Panc1 (cell line): Measurements from ENCODE around the gene OLFML1. TPM values are rescaled to one million over a fixed set of nuclear protein-coding genes. Genes with fewer than 3 reads are reported as not detected.

ENCODE experiments used
- ATAC-seq: fragments of 200-7000 bp; cut with Tn5 transposase; 2 replicates; pipeline ENCODE4 v1.9.1; 2020; ENCODE audit warnings: mild to moderate bottlenecking, moderate library complexity
- BruUV-seq: library from RNA; stranded (reverse); fragments of 400-500 nt; replicated peaks from 2 replicates; lab custom pipeline; 2021; lab: Mats Ljungman, UMichigan
- CTCF ChIA-PET: fragments of 300-600 bp; sonication (Branson Sonifier 250); formaldehyde crosslinking; loops from one replicate; lab custom pipeline; 2022; ENCODE audit warnings: antibody characterized with exemption; lab: Charles Lee
- POLR2A ChIA-PET: fragments of 300-600 bp; sonication (Branson Sonifier 250); formaldehyde crosslinking; loops from one replicate; lab custom pipeline; 2022; ENCODE audit warnings: antibody characterized with exemption; lab: Charles Lee
- DNase-seq: peaks from one replicate; pipeline ENCODE4 v3.0.0-alpha.2; 2010; ENCODE audit warnings: low read depth, low spot score
- H3K27ac ChIP-seq: 2 replicates; pipeline ENCODE4 v1.5.1; 2011; ENCODE audit warnings: mild to moderate bottlenecking, low read length, inconsistent platforms
- H3K27me3 ChIP-seq: fragments of 200-500 bp; sonication (Bioruptor generic); 2 replicates; pipeline ENCODE4 v1.6.0; 2014; ENCODE audit warnings: low read length, inconsistent platforms; ENCODE audit not compliant: control insufficient read depth, insufficient read depth
- H3K36me3 ChIP-seq: fragments of 200-500 bp; sonication (Bioruptor generic); 2 replicates; pipeline ENCODE4 v1.5.1; 2014; ENCODE audit warnings: inconsistent platforms, mild to moderate bottlenecking, low read length, moderate library complexity; ENCODE audit not compliant: control insufficient read depth, insufficient read depth
- H3K4me1 ChIP-seq: 2 replicates; pipeline ENCODE4 v1.5.1; 2011; ENCODE audit warnings: inconsistent platforms, mild to moderate bottlenecking, low read length, moderate library complexity; ENCODE audit not compliant: control insufficient read depth, insufficient read depth
- H3K4me3 ChIP-seq, 2 experiments: 2 replicates each; pipeline ENCODE4 v1.5.1; 2011 to 2012; ENCODE audit warnings: low read depth in 2 of 2, low read length in 2 of 2, mild to moderate bottlenecking in 2 of 2, inconsistent platforms in 1 of 2, moderate library complexity in 1 of 2
- H3K9me3 ChIP-seq: fragments of 200-500 bp; sonication (Bioruptor generic); 2 replicates; pipeline ENCODE4 v1.5.1; 2014; ENCODE audit warnings: low read depth, mild to moderate bottlenecking, inconsistent platforms, low read length, moderate library complexity; ENCODE audit not compliant: control insufficient read depth, insufficient read depth
- SIN3A ChIP-seq: IDR thresholded peaks from 2 replicates; pipeline ENCODE4 v1.6.1; 2012; ENCODE audit warnings: low read depth, mild to moderate bottlenecking, low read length, moderate library complexity, borderline replicate concordance; ENCODE audit not compliant: insufficient read depth
- TCF7L2 ChIP-seq: IDR thresholded peaks from 2 replicates; pipeline ENCODE4 v1.6.1; 2011; ENCODE audit warnings: mild to moderate bottlenecking, low read depth, low read length, inconsistent platforms
- in situ Hi-C: cut with HindIII; loops from 2 replicates; pipeline ENCODE4 v1.10.0; 2016; ENCODE audit warnings: low sequenced_read_pairs, low pct_unique_long_range_greater_than_20kb
- intact Hi-C: fragments of 100-400 bp; cut with micrococcal nuclease; formaldehyde crosslinking; loops from one replicate; pipeline ENCODE4 v1.10.0; 2022; ENCODE audit not compliant: unreplicated experiment
- total RNA-seq: library from RNA; stranded (reverse); gene quantifications from one replicate; pipeline ENCODE4 v1.2.1, GENCODE V29; 2021; ENCODE audit not compliant: unreplicated experiment
- TF ChIP-seq, protein P1 (sequence below): fragments of 450-650 bp; IDR thresholded peaks from 2 replicates; pipeline ENCODE4 v1.5.1; 2017; ENCODE audit warnings: mild to moderate bottlenecking

OLFML1 gene
- total RNA-seq, 1 experiment from 2014 or later, result not detected

DNA sequence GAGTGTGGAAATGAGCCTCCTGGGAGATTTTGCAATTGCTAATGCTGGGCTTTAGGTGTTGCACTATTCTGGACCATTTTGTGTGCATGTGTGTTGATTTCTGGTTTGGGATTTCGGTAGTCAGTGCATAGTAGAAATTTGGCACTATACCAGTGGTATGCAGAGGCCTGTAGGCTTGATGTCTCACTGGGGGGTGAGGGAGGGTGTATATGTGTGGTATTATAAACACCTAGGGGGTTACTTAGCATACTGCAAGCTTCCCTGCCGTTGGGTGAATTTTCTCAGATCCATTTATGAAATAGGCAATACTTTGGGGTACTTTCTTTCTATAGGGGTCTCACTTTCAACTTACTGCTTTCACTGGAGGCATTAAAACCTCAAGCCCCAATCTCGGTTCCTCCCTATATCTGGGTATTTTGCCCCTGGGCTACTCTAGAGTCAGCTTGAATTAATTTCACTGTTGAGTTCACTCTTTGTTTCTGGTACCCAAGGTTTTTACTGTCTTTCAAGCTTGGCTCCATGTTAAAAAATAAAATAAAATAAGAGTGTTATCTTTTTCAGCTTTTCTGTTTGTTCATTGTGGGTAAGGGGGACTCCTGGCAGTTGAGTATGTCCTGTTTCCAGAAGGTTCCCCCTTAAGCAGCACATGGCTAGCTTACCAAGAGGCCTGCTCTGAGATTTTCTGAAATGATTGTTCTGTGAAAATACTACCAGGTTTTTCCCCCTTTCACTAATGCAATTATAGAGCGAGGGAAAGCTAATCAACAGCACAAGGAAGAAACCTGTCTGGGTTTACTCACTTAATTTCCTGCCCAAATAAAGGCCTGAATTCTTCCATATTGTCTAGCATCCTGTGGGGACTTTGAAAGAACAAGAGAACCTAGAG, 74.3 kb downstream of the OLFML1 start:
- Histone ChIP-seq H3K4me3 (no peak overlapping the region), H3K27me3 (no peaks in the 10 kb centered on the region), H3K4me1 (no peaks in the 10 kb centered on the region), H3K9me3 (no peaks in the 10 kb centered on the region), H3K27ac (no peak overlapping the region), H3K36me3 (no peaks in the 10 kb centered on the region)
- no TSS peak for BruUV-seq
- POLR2A ChIA-PET, result no interaction called here
- DNase-seq, result no peak
- TF ChIP-seq, protein P1, sequence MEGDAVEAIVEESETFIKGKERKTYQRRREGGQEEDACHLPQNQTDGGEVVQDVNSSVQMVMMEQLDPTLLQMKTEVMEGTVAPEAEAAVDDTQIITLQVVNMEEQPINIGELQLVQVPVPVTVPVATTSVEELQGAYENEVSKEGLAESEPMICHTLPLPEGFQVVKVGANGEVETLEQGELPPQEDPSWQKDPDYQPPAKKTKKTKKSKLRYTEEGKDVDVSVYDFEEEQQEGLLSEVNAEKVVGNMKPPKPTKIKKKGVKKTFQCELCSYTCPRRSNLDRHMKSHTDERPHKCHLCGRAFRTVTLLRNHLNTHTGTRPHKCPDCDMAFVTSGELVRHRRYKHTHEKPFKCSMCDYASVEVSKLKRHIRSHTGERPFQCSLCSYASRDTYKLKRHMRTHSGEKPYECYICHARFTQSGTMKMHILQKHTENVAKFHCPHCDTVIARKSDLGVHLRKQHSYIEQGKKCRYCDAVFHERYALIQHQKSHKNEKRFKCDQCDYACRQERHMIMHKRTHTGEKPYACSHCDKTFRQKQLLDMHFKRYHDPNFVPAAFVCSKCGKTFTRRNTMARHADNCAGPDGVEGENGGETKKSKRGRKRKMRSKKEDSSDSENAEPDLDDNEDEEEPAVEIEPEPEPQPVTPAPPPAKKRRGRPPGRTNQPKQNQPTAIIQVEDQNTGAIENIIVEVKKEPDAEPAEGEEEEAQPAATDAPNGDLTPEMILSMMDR, result 0 out of 2 replicates have a peak, but pooled peaks have one; percentile 7
- TF ChIP-seq TCF7L2 (no peak), SIN3A (no peak)
- CTCF ChIA-PET, result no interaction called here
- no peak for ATAC-seq
- in situ Hi-C loops, result no loop called here
- intact Hi-C loops, result no loop called here

Other genes starting within 250 kb of the OLFML1 start
- gene SYT9, start 233.6 kb upstream of the OLFML1 start, total RNA-seq, result 3.7 TPM
- 21.5 TPM for gene PPFIBP2, start 28.5 kb downstream of the OLFML1 start, total RNA-seq
- 46.3 TPM for gene CYB5R2, start 188.0 kb downstream of the OLFML1 start, total RNA-seq
- gene OVCH2, start 221.0 kb downstream of the OLFML1 start, total RNA-seq, result not detected